ENCODE data around the gene UVRAG.
"Not testable (repeated sequence)": the region's sequence is repeated elsewhere in the genome, so short reads cannot be mapped to it uniquely, and the experiment has no call there.

Gene UVRAG

DNA sequence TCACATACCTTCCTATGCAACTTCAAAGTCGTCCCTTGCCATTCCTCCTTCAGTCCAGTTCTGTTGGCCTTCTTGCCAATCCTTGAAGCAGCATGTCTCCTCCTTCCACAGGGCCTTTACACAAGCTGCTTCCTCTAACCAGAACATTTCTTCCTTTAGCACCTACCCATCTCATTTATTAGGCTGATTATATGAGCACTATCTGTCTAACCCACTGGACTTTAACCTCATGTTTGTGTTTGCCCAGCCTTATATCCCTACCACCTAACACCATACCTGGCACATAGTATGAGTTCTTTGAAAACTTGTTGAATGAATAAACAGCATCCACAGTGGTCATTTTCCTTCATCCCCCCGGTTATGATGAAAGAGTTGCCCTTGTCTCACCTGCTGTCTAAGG, 236.9 kb downstream of the UVRAG start:
- no peak for DNase-seq (ENCODE audit: low read depth in 2 of 2)
- no peak for TF ChIP-seq CTCF (IDR thresholded peaks at IDR 0.05; ENCODE audit: low read depth, low read length)
- no peak overlapping the region for H3K4me3 ChIP-seq (replicated peaks in 1 of 2; ENCODE audit: low read depth in 2 of 2, low read length in 2 of 2)

DNA sequence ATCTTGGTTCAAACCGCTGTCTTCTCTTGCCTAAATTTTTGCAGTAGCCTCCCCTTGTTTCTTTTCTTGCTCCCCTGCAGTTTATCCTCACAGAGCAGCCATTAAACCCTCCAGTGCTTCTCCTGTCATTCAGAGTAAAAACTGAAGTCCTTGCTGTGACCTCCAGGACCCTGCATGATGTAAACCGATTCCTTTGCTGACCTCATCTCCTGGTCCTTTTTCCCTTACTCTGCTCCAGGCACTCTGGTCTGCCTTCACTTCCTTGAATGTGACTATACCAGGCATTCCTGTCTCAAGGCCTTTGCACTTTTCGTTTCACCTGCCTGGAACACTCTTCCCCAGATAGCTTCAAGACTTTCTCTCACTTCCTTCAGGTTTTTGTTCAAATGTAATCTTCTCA, 239.3 kb downstream of the UVRAG start:
- H3K4me3 ChIP-seq (replicated peaks in 1 of 2; ENCODE audit: low read depth in 2 of 2, low read length in 2 of 2) = no peak overlapping the region
- no peak for DNase-seq (ENCODE audit: low read depth in 2 of 2)
- TF ChIP-seq CTCF (IDR thresholded peaks at IDR 0.05; ENCODE audit: low read depth, low read length) = no peak

- no peak for DNase-seq (ENCODE audit: low read depth in 2 of 2)
- H3K4me3 ChIP-seq (replicated peaks in 1 of 2; ENCODE audit: low read depth in 2 of 2, low read length in 2 of 2) = no peak overlapping the region
- TF ChIP-seq CTCF (IDR thresholded peaks at IDR 0.05; ENCODE audit: low read depth, low read length) = no peak
Measured at GRCh38 chr11:76056876-76057275, 241.9 kb downstream of the UVRAG start.

GRCh38 chr11:76060475-76061036, 245.5 kb downstream of the UVRAG start:
- not testable (repeated sequence) for H3K4me3 ChIP-seq (replicated peaks in 1 of 2; ENCODE audit: low read depth in 2 of 2, low read length in 2 of 2); DNase-seq (ENCODE audit: low read depth in 2 of 2)

DNA sequence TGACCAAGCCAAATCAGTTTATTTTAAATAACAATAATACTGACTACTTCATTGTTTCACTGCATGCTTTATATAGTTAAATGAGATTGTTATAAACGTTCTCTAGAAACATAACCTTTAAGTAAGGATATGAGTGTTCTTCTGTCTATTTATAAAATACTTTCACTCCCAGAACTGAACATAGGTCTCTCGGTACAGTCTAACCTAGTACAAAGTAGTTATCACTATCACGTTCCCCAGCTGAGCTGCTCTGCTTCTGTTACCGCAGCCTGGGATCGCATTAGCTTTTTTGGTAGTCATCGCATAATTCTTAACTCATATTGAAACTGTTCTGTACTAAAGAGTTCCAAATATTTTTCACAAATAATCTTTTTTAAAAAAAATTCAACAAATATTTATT, 247.7 kb downstream of the UVRAG start:
- no peak for DNase-seq (ENCODE audit: low read depth in 2 of 2)
- TF ChIP-seq CTCF (IDR thresholded peaks at IDR 0.05; ENCODE audit: low read depth, low read length) = no peak
- H3K4me3 ChIP-seq (replicated peaks in 1 of 2; ENCODE audit: low read depth in 2 of 2, low read length in 2 of 2) = no peak overlapping the region

- H3K4me3 ChIP-seq (replicated peaks in 1 of 2; ENCODE audit: low read depth in 2 of 2, low read length in 2 of 2) = no peak overlapping the region
- no peak for DNase-seq (ENCODE audit: low read depth in 2 of 2)
- no peak for TF ChIP-seq CTCF (IDR thresholded peaks at IDR 0.05; ENCODE audit: low read depth, low read length)
Measured at GRCh38 chr11:76064192-76064591, 249.2 kb downstream of the UVRAG start.

- DNase-seq (ENCODE audit: low read depth in 2 of 2) = peak in 1 of 2 donors; percentile 42
- no peak overlapping the region for H3K4me3 ChIP-seq (replicated peaks in 1 of 2; ENCODE audit: low read depth in 2 of 2, low read length in 2 of 2)
- TF ChIP-seq CTCF (IDR thresholded peaks at IDR 0.05; ENCODE audit: low read depth, low read length) = no peak
Measured at GRCh38 chr11:76067099-76067498, 252.1 kb downstream of the UVRAG start.

All from cardiac fibroblast (primary cell).